Stomach (tissue), 4 donors: ENCODE data around the gene PRDM16.

Experiments used
- CTCF ChIP-seq, 7 experiments: fragments of 450-650 bp in 4 of 7; fragments of 200-600 bp in 3 of 7; sonication (generic) in 3 of 7; IDR thresholded peaks; one replicate each; pipeline ENCODE4 v1.5.1; 2016 to 2019; ENCODE audit warnings: antibody characterized with exemption in 7 of 7, control low read depth in 2 of 7, mild to moderate bottlenecking in 1 of 7
- EP300 ChIP-seq: sonication (generic); formaldehyde crosslinking; IDR thresholded peaks from one replicate; pipeline ENCODE4 v1.6.1; 2017; ENCODE audit warnings: antibody characterized with exemption
- POLR2A ChIP-seq, 4 donors: fragments of 450-650 bp; IDR thresholded peaks; one replicate each; pipeline ENCODE4 v1.6.1; 2016; ENCODE audit warnings: antibody characterized with exemption in 4 of 4, control low read depth in 2 of 4, mild to moderate bottlenecking in 1 of 4, moderate library complexity in 1 of 4

- TF ChIP-seq EP300 (no peak), POLR2A (IDR thresholded peaks at IDR 0.05) (no peak), CTCF (IDR thresholded peaks at IDR 0.05) (no peak)
Observed at GRCh38 chr1:3390291-3390690, 321.3 kb downstream of the PRDM16 start.
